H9 (cell line): ENCODE results near the gene ARMH3. TPM values are rescaled to one million over a fixed set of nuclear protein-coding genes. Genes with fewer than 3 reads are reported as not detected.

Source experiments
- DNase-seq: peaks from one replicate; pipeline ENCODE4 v3.0.0-alpha.2; 2017
- H2AFZ ChIP-seq: one replicate; pipeline ENCODE4 v1.6.1; 2013; ENCODE audit warnings: mild to moderate bottlenecking, low read length, control low read depth, moderate library complexity
- H2AK5ac ChIP-seq: 2 replicates; pipeline ENCODE4 v1.6.1; 2013; ENCODE audit warnings: low read length, control low read depth, mixed read lengths; ENCODE audit not compliant: insufficient read length
- H2BK120ac ChIP-seq: one replicate; pipeline ENCODE4 v1.6.1; 2013; ENCODE audit warnings: low read depth, mild to moderate bottlenecking, low read length, control low read depth, inconsistent platforms; ENCODE audit not compliant: poor library complexity, severe bottlenecking
- H2BK12ac ChIP-seq: 2 replicates; pipeline ENCODE4 v1.6.1; 2013; ENCODE audit warnings: low read length, control low read depth, mixed read lengths, low read depth; ENCODE audit not compliant: insufficient read length
- H2BK15ac ChIP-seq: 2 replicates; pipeline ENCODE4 v1.6.1; 2013; ENCODE audit warnings: low read depth, low read length, control low read depth
- H2BK20ac ChIP-seq: one replicate; pipeline ENCODE4 v1.6.1; 2013; ENCODE audit warnings: low read depth, mild to moderate bottlenecking, low read length, control low read depth, inconsistent platforms; ENCODE audit not compliant: poor library complexity, severe bottlenecking
- H2BK5ac ChIP-seq: 2 replicates; pipeline ENCODE4 v1.6.1; 2013; ENCODE audit warnings: low read length, control low read depth, mixed read lengths; ENCODE audit not compliant: insufficient read length
- H3K14ac ChIP-seq: 2 replicates; pipeline ENCODE4 v1.6.1; 2013; ENCODE audit warnings: low read length, control low read depth; ENCODE audit not compliant: insufficient read depth
- H3K18ac ChIP-seq: 2 replicates; pipeline ENCODE4 v1.6.1; 2013; ENCODE audit warnings: low read depth, mild to moderate bottlenecking, mixed read lengths, low read length, control low read depth; ENCODE audit not compliant: insufficient read length
- H3K23ac ChIP-seq: 2 replicates; pipeline ENCODE4 v1.6.1; 2013; ENCODE audit warnings: low read length, control low read depth, mixed read lengths, low read depth; ENCODE audit not compliant: insufficient read length
- H3K23me2 ChIP-seq: 2 replicates; pipeline ENCODE4 v1.6.1; 2013; ENCODE audit warnings: low read depth, mild to moderate bottlenecking, mixed read lengths, low read length, control low read depth; ENCODE audit not compliant: insufficient read length, poor library complexity, severe bottlenecking
- H3K27ac ChIP-seq: 2 replicates; pipeline ENCODE4 v1.5.1; 2013; ENCODE audit warnings: low read length, control low read depth, mixed read lengths, low read depth; ENCODE audit not compliant: insufficient read length
- H3K27me3 ChIP-seq: 2 replicates; pipeline ENCODE4 v1.6.1; 2013; ENCODE audit warnings: low read length, control low read depth, inconsistent platforms; ENCODE audit not compliant: insufficient read depth
- H3K4ac ChIP-seq: 2 replicates; pipeline ENCODE4 v1.6.1; 2013; ENCODE audit warnings: low read depth, mild to moderate bottlenecking, control low read depth, inconsistent platforms, low read length, moderate library complexity
- H3K4me1 ChIP-seq: 2 replicates; pipeline ENCODE4 v1.6.1; 2013; ENCODE audit warnings: low read length, control low read depth, inconsistent platforms; ENCODE audit not compliant: insufficient read depth
- H3K4me2 ChIP-seq: 2 replicates; pipeline ENCODE4 v1.6.1; 2013; ENCODE audit warnings: low read length, control low read depth, mixed read lengths; ENCODE audit not compliant: insufficient read length, insufficient read depth
- H3K56ac ChIP-seq: 2 replicates; pipeline ENCODE4 v1.6.1; 2013; ENCODE audit warnings: low read depth, mild to moderate bottlenecking, mixed read lengths, low read length, control low read depth; ENCODE audit not compliant: insufficient read length
- H3K79me1 ChIP-seq: 2 replicates; pipeline ENCODE4 v1.6.1; 2013; ENCODE audit warnings: low read depth, mild to moderate bottlenecking, moderate library complexity, low read length, control low read depth, inconsistent platforms; ENCODE audit not compliant: insufficient read depth, poor library complexity, severe bottlenecking
- H3K79me2 ChIP-seq: 2 replicates; pipeline ENCODE4 v1.6.1; 2013; ENCODE audit warnings: low read length, control low read depth, inconsistent platforms; ENCODE audit not compliant: insufficient read depth
- H3K9ac ChIP-seq: 2 replicates; pipeline ENCODE4 v1.6.1; 2013; ENCODE audit warnings: low read length, control low read depth, mixed read lengths; ENCODE audit not compliant: insufficient read length; ENCODE audit errors: extremely low read depth
- H3K9me3 ChIP-seq: one replicate; pipeline ENCODE4 v1.6.1; 2013; ENCODE audit warnings: low read depth, low read length, inconsistent platforms; ENCODE audit not compliant: control insufficient read depth
- H3T11ph ChIP-seq: one replicate; pipeline ENCODE4 v1.6.1; 2013; ENCODE audit warnings: mild to moderate bottlenecking, low read length, control low read depth, inconsistent platforms
- H4K20me1 ChIP-seq: one replicate; pipeline ENCODE4 v1.6.1; 2013; ENCODE audit not compliant: control insufficient read depth, insufficient read length, insufficient read depth
- H4K5ac ChIP-seq: 2 replicates; pipeline ENCODE4 v1.6.1; 2013; ENCODE audit warnings: low read depth, mild to moderate bottlenecking, mixed read lengths, low read length, control low read depth; ENCODE audit not compliant: insufficient read length
- H4K8ac ChIP-seq: replicated peaks from 2 replicates; pipeline ENCODE4 v1.6.1; 2013; ENCODE audit warnings: low read length, control low read depth, mixed read lengths, low read depth; ENCODE audit not compliant: insufficient read length
- H4K91ac ChIP-seq: 2 replicates; pipeline ENCODE4 v1.6.1; 2013; ENCODE audit warnings: low read depth, mild to moderate bottlenecking, moderate library complexity, mixed read lengths, low read length, control low read depth; ENCODE audit not compliant: insufficient read length
- H3K27ac Mint-ChIP-seq, 3 experiments: 2 replicates in 2 of 3; 3 replicates in 1 of 3; pipeline ENCODE4 v1.8.0; 2020 to 2021; ENCODE audit warnings: mixed read lengths in 3 of 3, mild to moderate bottlenecking in 1 of 3, moderate library complexity in 1 of 3
- H3K27me3 Mint-ChIP-seq: 2 replicates; pipeline ENCODE4 v1.8.0; 2021; ENCODE audit warnings: low read depth, mild to moderate bottlenecking, moderate library complexity, mixed read lengths
- H3K36me3 Mint-ChIP-seq, 3 experiments: 2 replicates in 2 of 3; 3 replicates in 1 of 3; pipeline ENCODE4 v1.8.0; 2020 to 2021; ENCODE audit warnings: low read depth in 3 of 3, mixed read lengths in 3 of 3; ENCODE audit not compliant: insufficient read depth in 1 of 3
- H3K4me1 Mint-ChIP-seq, 2 experiments: 2 replicates each; pipeline ENCODE4 v1.8.0; 2020; ENCODE audit warnings: mixed read lengths in 2 of 2
- H3K4me3 Mint-ChIP-seq, 2 experiments: 2 replicates in 1 of 2; 3 replicates in 1 of 2; pipeline ENCODE4 v1.8.0; 2020 to 2021; ENCODE audit warnings: mild to moderate bottlenecking in 2 of 2, mixed read lengths in 2 of 2, moderate library complexity in 1 of 2
- H3K9me3 Mint-ChIP-seq, 2 experiments: 2 replicates in 1 of 2; 3 replicates in 1 of 2; pipeline ENCODE4 v1.8.0; 2020; ENCODE audit warnings: mild to moderate bottlenecking in 2 of 2, mixed read lengths in 2 of 2, moderate library complexity in 1 of 2
- WGBS: extraction: QIAGEN DNeasy Blood & Tissue Kit; methylation state at CpG from one replicate; pipeline ENCODE4 v1.1.7; 2013; ENCODE audit warnings: missing lambda C conversion rate, low lambda C conversion rate, mixed read lengths; ENCODE audit not compliant: insufficient read length; ENCODE audit errors: extremely low coverage; 5-methylcytosine and 5-hydroxymethylcytosine counted together
- total RNA-seq: library from RNA; stranded (reverse); gene quantifications from 2 replicates; pipeline ENCODE4 v1.2.1, GENCODE V29; 2021
- TF ChIP-seq, protein P1 (sequence below): fragments of 200-600 bp; sonication (generic); conservative IDR thresholded peaks from 3 replicates; pipeline ENCODE4 v1.8.0; 2021; ENCODE audit warnings: antibody characterized with exemption, mild to moderate bottlenecking

Gene ARMH3
- total RNA-seq, 1 experiment from 2014 or later: 20.4 TPM

DNA sequence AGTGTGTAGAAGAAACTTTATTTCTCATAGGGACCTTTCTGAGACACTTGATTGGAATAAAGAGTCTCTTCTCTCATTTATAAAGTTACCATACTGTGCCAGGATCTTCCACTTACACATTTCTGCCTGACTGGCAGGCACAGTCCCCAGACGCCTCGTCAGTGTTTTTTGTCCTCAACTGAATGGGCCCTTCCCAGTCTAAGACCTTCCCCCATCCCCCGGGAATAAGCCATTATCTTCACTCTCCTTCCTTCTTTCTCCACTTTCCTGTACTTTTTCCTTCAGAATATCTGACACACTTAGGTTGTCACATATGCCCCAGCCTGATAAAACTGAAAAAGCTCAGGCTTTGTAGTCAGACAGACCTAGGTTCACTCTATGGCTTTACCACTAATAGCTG is 177.1 kb downstream of the ARMH3 start:
- no peak overlapping the region for H2BK5ac ChIP-seq
- no peaks in the 10 kb centered on the region for H3K79me2 ChIP-seq
- no peak overlapping the region for H3K23ac ChIP-seq
- no peak for DNase-seq
- peaks cover 10 to 34% of the 10 kb centered on the region in 2 experiments for H3K4me1 Mint-ChIP-seq
- no peak overlapping the region for H3K56ac ChIP-seq
- H2BK20ac ChIP-seq: no peak overlapping the region
- H3K4me2 ChIP-seq: no peak overlapping the region
- no peak overlapping the region for H2BK120ac ChIP-seq
- H3K4me1 ChIP-seq: no peaks in the 10 kb centered on the region; the same call in 1 of the 2 replicates
- no peak overlapping the region for H3K27ac ChIP-seq
- H3K9ac ChIP-seq: no peak overlapping the region
- H3T11ph ChIP-seq: no peak overlapping the region
- H3K27ac Mint-ChIP-seq: peak overlapping the region in 2 of 3 experiments; percentile 0 to 12; a peak in 1 of 7 replicates
- no peaks in the 10 kb centered on the region for H3K79me1 ChIP-seq
- no peaks in the 10 kb centered on the region for H3K9me3 Mint-ChIP-seq
- H4K20me1 ChIP-seq: no peaks in the 10 kb centered on the region
- H2AK5ac ChIP-seq: no peak overlapping the region
- no peaks in the 10 kb centered on the region for H3K27me3 Mint-ChIP-seq
- H2BK15ac ChIP-seq: no peak overlapping the region
- no peaks in the 10 kb centered on the region for H3K36me3 Mint-ChIP-seq
- H4K5ac ChIP-seq: no peak overlapping the region
- no peak overlapping the region for H3K4me3 Mint-ChIP-seq
- H3K23me2 ChIP-seq: no peaks in the 10 kb centered on the region
- H4K91ac ChIP-seq: no peak overlapping the region
- no peak overlapping the region for H2AFZ ChIP-seq
- WGBS: no CpG with 5 or more reads among the region's 3 CpGs
- no peak overlapping the region for H4K8ac ChIP-seq
- no peak overlapping the region for H3K14ac ChIP-seq
- no peaks in the 10 kb centered on the region for H3K27me3 ChIP-seq
- no peak overlapping the region for H3K18ac ChIP-seq
- H3K9me3 ChIP-seq: no peaks in the 10 kb centered on the region
- H3K4ac ChIP-seq: no peak overlapping the region
- no peak overlapping the region for H2BK12ac ChIP-seq
- TF ChIP-seq, protein P1, sequence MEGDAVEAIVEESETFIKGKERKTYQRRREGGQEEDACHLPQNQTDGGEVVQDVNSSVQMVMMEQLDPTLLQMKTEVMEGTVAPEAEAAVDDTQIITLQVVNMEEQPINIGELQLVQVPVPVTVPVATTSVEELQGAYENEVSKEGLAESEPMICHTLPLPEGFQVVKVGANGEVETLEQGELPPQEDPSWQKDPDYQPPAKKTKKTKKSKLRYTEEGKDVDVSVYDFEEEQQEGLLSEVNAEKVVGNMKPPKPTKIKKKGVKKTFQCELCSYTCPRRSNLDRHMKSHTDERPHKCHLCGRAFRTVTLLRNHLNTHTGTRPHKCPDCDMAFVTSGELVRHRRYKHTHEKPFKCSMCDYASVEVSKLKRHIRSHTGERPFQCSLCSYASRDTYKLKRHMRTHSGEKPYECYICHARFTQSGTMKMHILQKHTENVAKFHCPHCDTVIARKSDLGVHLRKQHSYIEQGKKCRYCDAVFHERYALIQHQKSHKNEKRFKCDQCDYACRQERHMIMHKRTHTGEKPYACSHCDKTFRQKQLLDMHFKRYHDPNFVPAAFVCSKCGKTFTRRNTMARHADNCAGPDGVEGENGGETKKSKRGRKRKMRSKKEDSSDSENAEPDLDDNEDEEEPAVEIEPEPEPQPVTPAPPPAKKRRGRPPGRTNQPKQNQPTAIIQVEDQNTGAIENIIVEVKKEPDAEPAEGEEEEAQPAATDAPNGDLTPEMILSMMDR: no peak
